Stomach smooth muscle (tissue), 2 donors: Measurements from ENCODE around the gene KRTAP1-3.
"Not testable (repeated sequence)": the region's sequence is repeated elsewhere in the genome, so short reads cannot be mapped to it uniquely, and the experiment has no call there.

Experiments
- H3K27ac ChIP-seq: one replicate; pipeline ENCODE4 v1.7.0; 2013; ENCODE audit warnings: mild to moderate bottlenecking, low read length, inconsistent platforms
- H3K27me3 ChIP-seq, 2 donors: one replicate each; pipeline ENCODE4 v1.7.0; 2013; ENCODE audit warnings: low read length in 2 of 2; ENCODE audit not compliant: insufficient read depth in 2 of 2, control insufficient read depth in 1 of 2
- H3K36me3 ChIP-seq, 2 donors: one replicate each; pipeline ENCODE4 v1.7.0; 2013; ENCODE audit warnings: low read length in 2 of 2; ENCODE audit not compliant: control insufficient read depth in 2 of 2, insufficient read depth in 2 of 2
- H3K4me1 ChIP-seq: one replicate; pipeline ENCODE4 v1.7.0; 2013; ENCODE audit warnings: low read length; ENCODE audit not compliant: control insufficient read depth, insufficient read depth
- H3K4me3 ChIP-seq, 2 donors: one replicate each; pipeline ENCODE4 v1.7.0; 2013; ENCODE audit warnings: low read length in 2 of 2
- H3K9ac ChIP-seq, 2 donors: one replicate each; pipeline ENCODE4 v1.7.0; 2013; ENCODE audit warnings: low read length in 2 of 2, mild to moderate bottlenecking in 1 of 2
- H3K9me3 ChIP-seq, 2 donors: one replicate each; pipeline ENCODE4 v1.7.0; 2013; ENCODE audit warnings: low read length in 2 of 2; ENCODE audit not compliant: control insufficient read depth in 2 of 2
- donor health status: healthy.
- donor health status: Pancreatic carcinoma.

KRTAP1-3 gene

DNA sequence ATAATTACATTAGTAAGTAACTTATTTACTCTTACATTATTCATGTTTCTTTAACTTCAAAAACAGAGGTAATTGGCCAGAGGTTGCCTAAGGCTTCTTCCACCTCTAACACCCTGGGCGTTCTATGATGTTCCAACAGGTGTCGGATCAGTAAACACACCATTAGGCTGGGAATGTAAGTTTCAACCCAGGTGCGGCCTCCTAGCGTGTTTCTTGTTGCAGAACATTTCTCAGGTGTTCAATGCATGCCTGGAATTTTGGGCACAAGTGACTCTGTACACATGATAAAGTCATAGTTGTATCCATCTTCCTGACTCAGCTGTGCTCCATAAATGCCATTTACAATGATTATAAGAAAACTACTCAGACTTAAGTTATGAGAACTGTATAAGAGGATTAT lies 19.4 kb upstream of the KRTAP1-3 start:
- peaks cover 0 to 4% of the 10 kb centered on the region in 2 donors for H3K27me3 ChIP-seq
- H3K4me3 ChIP-seq, result no peak overlapping the region
- H3K9ac ChIP-seq, result no peak overlapping the region
- H3K27ac ChIP-seq, result no peak overlapping the region
- no peaks in the 10 kb centered on the region for H3K4me1 ChIP-seq
- peaks cover 0 to 7% of the 10 kb centered on the region in 2 donors for H3K9me3 ChIP-seq
- no peaks in the 10 kb centered on the region for H3K36me3 ChIP-seq

DNA sequence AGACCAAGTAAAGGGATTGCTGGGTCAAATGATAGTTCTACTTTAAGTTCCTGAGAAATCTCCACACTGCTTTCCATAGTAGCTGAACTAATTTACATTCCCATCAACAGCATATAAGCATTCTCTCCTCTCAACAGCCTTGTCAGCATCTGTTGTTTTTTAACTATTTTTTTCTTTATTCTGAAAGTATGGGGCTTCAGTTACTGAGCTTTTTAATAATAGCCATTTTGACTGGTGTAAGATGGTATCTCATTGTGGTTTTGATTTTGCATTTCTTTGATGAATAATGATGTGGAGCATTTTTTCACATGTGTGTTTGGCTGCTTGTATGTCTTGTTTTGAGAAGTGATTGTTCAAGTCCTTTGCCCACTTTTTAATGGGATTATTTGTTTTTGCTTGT lies 17.9 kb upstream of the KRTAP1-3 start:
- H3K4me1 ChIP-seq, result no peaks in the 10 kb centered on the region
- no peak overlapping the region for H3K4me3 ChIP-seq
- H3K9me3 ChIP-seq, result peaks cover 0 to 4% of the 10 kb centered on the region in 2 donors
- no peaks in the 10 kb centered on the region for H3K36me3 ChIP-seq
- peaks cover 3 to 4% of the 10 kb centered on the region in 2 donors for H3K27me3 ChIP-seq
- H3K9ac ChIP-seq, result no peak overlapping the region
- H3K27ac ChIP-seq, result no peak overlapping the region

DNA sequence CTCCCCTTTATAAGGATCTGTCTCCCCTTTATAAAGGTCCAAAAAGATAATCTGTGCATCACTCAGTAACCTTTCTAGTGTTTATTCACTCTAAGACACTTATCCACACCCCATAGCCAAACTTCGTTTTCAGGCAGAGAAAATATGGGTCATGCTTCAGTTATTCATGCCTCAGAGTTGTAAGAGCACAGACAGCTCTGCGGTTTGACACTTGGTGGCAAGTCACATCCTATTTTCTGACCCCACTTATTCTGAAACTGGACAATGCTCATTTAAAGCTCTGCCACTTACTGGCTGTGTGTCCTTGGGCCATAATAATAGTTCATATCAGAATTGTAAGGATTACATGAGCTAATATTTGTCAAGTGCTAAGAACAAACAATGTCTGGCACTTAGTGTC lies 14.4 kb upstream of the KRTAP1-3 start:
- Histone ChIP-seq H3K36me3 (no peaks in the 10 kb centered on the region), H3K4me1 (no peaks in the 10 kb centered on the region), H3K27me3 (peaks cover 3 to 5% of the 10 kb centered on the region in 2 donors), H3K9me3 (peaks cover 0 to 2% of the 10 kb centered on the region in 2 donors), H3K27ac (no peak overlapping the region), H3K9ac (no peak overlapping the region), H3K4me3 (no peak overlapping the region)

DNA sequence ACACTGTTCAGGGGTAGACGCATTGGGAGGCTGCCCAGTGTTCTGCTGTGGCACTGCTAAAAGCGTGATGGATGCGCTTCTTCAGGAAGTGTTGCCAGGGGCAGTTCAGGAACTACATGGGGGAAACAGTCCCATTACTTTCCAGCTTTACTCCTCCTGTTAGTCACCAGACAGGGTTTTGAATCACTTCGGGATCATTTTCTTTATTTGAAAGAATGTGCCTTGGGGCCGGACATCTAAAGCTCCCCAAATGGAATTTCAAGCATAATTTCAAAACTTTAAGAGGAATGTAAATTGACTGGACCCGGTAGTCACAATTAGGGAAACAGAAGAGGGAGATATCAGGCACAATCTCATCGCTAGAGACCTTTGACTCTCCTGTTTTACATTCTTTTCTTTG lies 13.8 kb upstream of the KRTAP1-3 start:
- H3K4me1 ChIP-seq, result no peaks in the 10 kb centered on the region
- no peaks in the 10 kb centered on the region for H3K36me3 ChIP-seq
- H3K9me3 ChIP-seq, result no peaks in the 10 kb centered on the region
- H3K9ac ChIP-seq, result no peak overlapping the region
- no peak overlapping the region for H3K27ac ChIP-seq
- no peak overlapping the region for H3K4me3 ChIP-seq
- peaks cover 3 to 5% of the 10 kb centered on the region in 2 donors for H3K27me3 ChIP-seq

DNA sequence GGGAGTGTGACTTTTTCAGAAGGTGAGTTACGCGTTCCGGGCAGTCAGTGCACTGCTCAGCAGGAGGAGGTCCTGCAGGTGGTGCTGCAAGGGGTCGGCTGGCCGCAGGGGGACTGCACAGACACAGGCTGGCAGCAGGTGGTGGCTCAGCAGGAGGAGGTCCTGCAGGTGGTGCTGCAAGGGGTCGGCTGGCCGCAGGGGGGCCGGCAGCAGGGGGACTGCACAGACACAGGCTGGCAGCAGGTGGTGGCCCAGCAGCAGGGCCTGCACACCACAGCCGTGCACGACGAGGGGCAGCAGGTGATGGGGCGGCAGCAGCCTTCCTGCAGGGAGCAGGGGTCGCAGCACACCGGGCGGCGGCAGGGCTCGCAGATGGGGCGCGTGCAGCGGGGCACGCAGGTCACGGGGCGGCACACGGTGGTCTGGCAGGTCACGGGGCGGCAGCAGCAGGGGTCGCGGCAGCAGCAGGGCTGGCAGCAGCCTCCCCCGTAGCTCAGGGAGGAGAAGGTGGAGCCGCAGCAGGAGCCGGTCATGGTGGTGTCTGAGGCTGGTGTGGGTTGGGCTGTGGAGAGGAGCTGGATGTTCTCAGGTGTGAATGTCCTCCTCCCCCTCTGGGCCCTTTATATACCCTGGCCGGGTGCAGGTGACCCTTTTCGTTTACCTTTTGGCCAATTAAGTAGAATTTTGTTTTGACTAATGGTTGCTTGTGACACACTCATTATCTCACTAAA lies 12.2 kb upstream of the KRTAP1-3 start, which contains the start of gene KRTAP2-1:
Gene KRTAP2-1 (minus strand): TSS at position 582 of the 731 bp plus-strand sequence. CDS start 49 bp downstream, at position 533.
- H3K9me3 ChIP-seq, H3K4me1 ChIP-seq, H3K27me3 ChIP-seq, H3K4me3 ChIP-seq, H3K27ac ChIP-seq, H3K36me3 ChIP-seq, H3K9ac ChIP-seq: not testable (repeated sequence)

DNA sequence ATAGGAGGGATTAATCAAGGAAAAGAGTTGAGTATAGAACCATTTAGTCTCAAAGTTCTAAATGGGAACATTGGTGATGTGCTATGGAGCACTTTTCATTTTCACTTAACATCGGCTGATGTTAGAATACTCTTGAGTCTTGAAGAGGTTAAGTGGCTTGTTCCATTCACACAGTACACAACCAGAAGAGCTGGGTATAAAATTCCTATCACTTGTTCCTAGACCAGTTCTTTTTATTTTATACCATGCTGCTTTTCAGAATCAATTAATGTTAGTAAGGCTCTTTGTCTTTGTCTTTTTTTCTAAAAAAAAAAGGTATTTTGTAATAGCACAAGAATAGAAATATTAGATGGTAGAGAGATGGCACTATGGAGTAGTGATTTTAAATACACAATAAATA lies 8.3 kb upstream of the KRTAP1-3 start:
- Histone ChIP-seq H3K27me3 (peaks cover 0 to 2% of the 10 kb centered on the region in 2 donors), H3K27ac (no peak overlapping the region), H3K4me3 (no peak overlapping the region)

GRCh38 chr17:41040783-41041571 lies 6.3 kb upstream of the KRTAP1-3 start, which contains the start of gene KRTAP1-1:
Gene KRTAP1-1, minus strand, starts transcription at chr17:41041450. Its CDS starts 53 bp downstream, at chr17:41041397.
- not testable (repeated sequence) for H3K4me3 ChIP-seq, H3K9me3 ChIP-seq, H3K9ac ChIP-seq, H3K36me3 ChIP-seq, H3K27me3 ChIP-seq, H3K27ac ChIP-seq, H3K4me1 ChIP-seq

More for the DNA sequence above, 8.3 kb upstream of the KRTAP1-3 start:
- Histone ChIP-seq H3K9ac (no peak overlapping the region), H3K36me3 (no peaks in the 10 kb centered on the region), H3K4me1 (no peaks in the 10 kb centered on the region), H3K9me3 (no peaks in the 10 kb centered on the region)

DNA sequence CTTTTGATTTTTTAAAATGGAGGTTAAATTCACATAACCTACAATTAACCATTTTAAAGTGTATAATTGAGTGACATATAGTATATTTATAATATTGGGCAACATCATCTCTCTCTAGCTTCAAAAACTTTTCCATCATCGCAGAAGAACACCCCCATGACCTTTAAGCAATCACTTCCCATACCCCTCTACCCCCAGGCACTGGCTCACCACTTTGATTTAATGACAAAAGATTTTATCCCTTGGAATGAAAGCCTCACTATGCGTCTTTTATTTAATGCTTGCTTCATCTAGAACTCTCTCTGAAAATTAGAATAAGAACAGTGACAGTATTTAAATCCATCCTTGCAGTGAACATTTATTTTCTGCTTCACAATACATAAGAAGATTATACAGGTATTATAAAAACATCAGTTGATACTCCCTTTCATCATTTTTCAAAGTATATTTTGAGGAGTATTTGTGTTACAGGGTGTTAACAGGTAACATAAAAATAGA lies 3.2 kb upstream of the KRTAP1-3 start:
- H3K4me3 ChIP-seq, result no peak overlapping the region
- H3K36me3 ChIP-seq, result no peaks in the 10 kb centered on the region
- H3K27me3 ChIP-seq, result peaks cover 0 to 2% of the 10 kb centered on the region in 2 donors
- no peak overlapping the region for H3K9ac ChIP-seq
- no peak overlapping the region for H3K27ac ChIP-seq
- no peaks in the 10 kb centered on the region for H3K4me1 ChIP-seq
- H3K9me3 ChIP-seq, result no peaks in the 10 kb centered on the region

- Histone ChIP-seq H3K27ac (no peak within 1 kb of the TSS), H3K4me1 (no peaks in the 10 kb centered on the region), H3K27me3 (peaks cover 0 to 2% of the 10 kb centered on the region in 2 donors), H3K36me3 (no peaks in the 10 kb centered on the region), H3K9me3 (no peaks in the 10 kb centered on the region), H3K4me3 (no peak within 1 kb of the TSS), H3K9ac (no peak within 1 kb of the TSS)
These were observed 4.9 kb downstream of the KRTAP1-3 start, which contains the start of gene KRTAP1-4 for GRCh38 chr17:41029633-41030245. Gene KRTAP1-4, minus strand, starts transcription at chr17:41030195. Its CDS starts 117 bp downstream, at chr17:41030078.

- Histone ChIP-seq H3K4me1 (no peaks in the 10 kb centered on the region), H3K9me3 (no peaks in the 10 kb centered on the region), H3K27me3 (no peaks in the 10 kb centered on the region), H3K9ac (no peak within 1 kb of the TSS), H3K27ac (no peak within 1 kb of the TSS), H3K4me3 (no peak within 1 kb of the TSS), H3K36me3 (no peaks in the 10 kb centered on the region)
These were observed 7.8 kb downstream of the KRTAP1-3 start, which contains the start of gene KRTAP1-5 for GRCh38 chr17:41026715-41027471. Gene KRTAP1-5, minus strand, starts transcription at chr17:41027208. Its CDS starts 53 bp downstream, at chr17:41027155.
